A549 (cell line): Measurements from ENCODE around the gene FBLN5. TPM values are rescaled to one million over a fixed set of nuclear protein-coding genes. Genes with fewer than 3 reads are reported as not detected.

Experiments
- ATAC-seq, 2 experiments: fragments of 200-7000 bp in 1 of 2; fragments of >200 bp in 1 of 2; cut with Nextera tagmentation in 1 of 2; cut with Tn5 transposase in 1 of 2; 3 replicates each; pipeline versions ENCODE4 v1.8.0 to v1.9.1; 2018 to 2020; ENCODE audit warnings: mild to moderate bottlenecking in 1 of 2, moderate library complexity in 1 of 2
- CTCF ChIA-PET: fragments of 300-600 bp; sonication (Branson Sonifier 250); formaldehyde crosslinking; extraction: SDS; loops from one replicate; lab custom pipeline; 2021; ENCODE audit warnings: antibody characterized with exemption, inconsistent platforms; lab: Yijun Ruan, JAX
- POLR2A ChIA-PET: fragments of 350-600 bp; formaldehyde crosslinking; extraction: SDS; loops from one replicate; lab custom pipeline; 2021; ENCODE audit warnings: antibody characterized with exemption, inconsistent platforms; lab: Yijun Ruan, JAX
- DNase-seq, 2 experiments: peaks; one replicate each; pipeline versions ENCODE4 v3.0.0 to v3.0.0-alpha.2; 2011 to 2016; ENCODE audit warnings: low read depth in 1 of 2, low spot score in 1 of 2
- FAIRE-seq: peaks from 2 replicates; lab custom pipeline; 2011; peaks lifted over from hg19 to GRCh38; lab: Jason Lieb, UNC
- H3K27ac ChIP-seq, 2 experiments: fragments of >200 bp; sonication (Bioruptor Twin); formaldehyde crosslinking; 3 replicates each; pipeline ENCODE4 v1.5.1; 2016 to 2017
- H3K4me1 ChIP-seq: fragments of >200 bp; sonication (Bioruptor Twin); formaldehyde crosslinking; 3 replicates; pipeline ENCODE4 v1.6.1; 2016
- H3K4me2 ChIP-seq: fragments of >200 bp; sonication (Bioruptor Twin); formaldehyde crosslinking; 3 replicates; pipeline ENCODE4 v1.6.1; 2016
- H3K4me3 ChIP-seq: fragments of >200 bp; sonication (Bioruptor Twin); formaldehyde crosslinking; 3 replicates; pipeline ENCODE4 v1.5.1; 2016
- H3K9me3 ChIP-seq: fragments of >200 bp; sonication (Bioruptor Twin); formaldehyde crosslinking; 3 replicates; pipeline ENCODE4 v1.6.1; 2016
- CBX2 ChIP-seq: fragments of 200-600 bp; sonication (generic); IDR thresholded peaks from 2 replicates; pipeline ENCODE4 v1.6.1; 2016; ENCODE audit warnings: low read depth, mild to moderate bottlenecking, borderline replicate concordance
- CBX8 ChIP-seq: fragments of 200-600 bp; sonication (generic); IDR thresholded peaks from 2 replicates; pipeline ENCODE4 v1.6.1; 2016
- CHD4 ChIP-seq: fragments of 200-600 bp; sonication (generic); IDR thresholded peaks from 2 replicates; pipeline ENCODE4 v1.6.1; 2016; ENCODE audit warnings: antibody characterized with exemption, mild to moderate bottlenecking, borderline replicate concordance
- CTCF ChIP-seq: fragments of >200 bp; sonication (Bioruptor Twin); formaldehyde crosslinking; IDR thresholded peaks from 3 replicates; pipeline ENCODE4 v1.5.1; 2016
- E2F6 ChIP-seq: IDR thresholded peaks from 2 replicates; pipeline ENCODE4 v1.6.1; 2012; ENCODE audit warnings: low read depth, borderline replicate concordance
- EP300 ChIP-seq, 2 experiments: fragments of >200 bp; sonication (Bioruptor Twin); formaldehyde crosslinking; IDR thresholded peaks; 2 replicates in 1 of 2; 3 replicates in 1 of 2; pipeline ENCODE4 v1.6.1; 2016 to 2017
- FOSL2 ChIP-seq, 2 experiments: fragments of 450-650 bp in 1 of 2; fragments of >200 bp in 1 of 2; sonication (Bioruptor Twin) in 1 of 2; formaldehyde crosslinking; IDR thresholded peaks; 2 replicates each; pipeline versions ENCODE4 v1.5.0 to v1.6.1; 2016 to 2020; ENCODE audit warnings: mild to moderate bottlenecking in 1 of 2, moderate library complexity in 1 of 2
- HDAC2 ChIP-seq: fragments of 200-600 bp; sonication (generic); IDR thresholded peaks from 2 replicates; pipeline ENCODE4 v1.6.1; 2016
- HMGXB4 ChIP-seq: fragments of 250-450 bp; sonication (Bioruptor Pico); IDR thresholded peaks from 2 replicates; pipeline ENCODE4 v1.5.0; 2021; ENCODE audit warnings: mild to moderate bottlenecking, moderate library complexity, borderline replicate concordance
- HOXA7 ChIP-seq: fragments of 250-450 bp; sonication (Bioruptor Pico); IDR thresholded peaks from 2 replicates; pipeline ENCODE4 v1.5.0; 2020; ENCODE audit warnings: mild to moderate bottlenecking, moderate library complexity
- HOXB13 ChIP-seq: fragments of 250-450 bp; sonication (Bioruptor Pico); IDR thresholded peaks from 2 replicates; pipeline ENCODE4 v1.5.0; 2020; ENCODE audit warnings: low read depth, mild to moderate bottlenecking, moderate library complexity
- MAZ ChIP-seq: fragments of 150-350 bp; IDR thresholded peaks from 2 replicates; pipeline ENCODE4 v1.6.1; 2014; ENCODE audit warnings: antibody characterized with exemption, low read depth, low read length, borderline replicate concordance
- MYC ChIP-seq: IDR thresholded peaks from 2 replicates; pipeline ENCODE4 v1.6.1; 2012; ENCODE audit warnings: mild to moderate bottlenecking, inconsistent platforms, low read length, improper control_type of control experiment, borderline replicate concordance
- NFE2L2 ChIP-seq: fragments of 150-350 bp; conservative IDR thresholded peaks from 2 replicates; pipeline ENCODE4 v1.6.1; 2014; ENCODE audit warnings: low read length
- POLR2AphosphoS2 ChIP-seq: conservative IDR thresholded peaks from 2 replicates; pipeline ENCODE4 v1.6.1; 2012; ENCODE audit warnings: low read length, improper control_type of control experiment, inconsistent platforms
- RARB ChIP-seq: fragments of 250-450 bp; sonication (Bioruptor Pico); IDR thresholded peaks from 2 replicates; pipeline ENCODE4 v1.8.0; 2021; ENCODE audit warnings: mild to moderate bottlenecking, moderate library complexity
- RFX5 ChIP-seq: fragments of 450-650 bp; IDR thresholded peaks from 2 replicates; pipeline ENCODE4 v1.7.1; 2014; ENCODE audit warnings: antibody characterized with exemption, mild to moderate bottlenecking, moderate library complexity
- TFCP2L1 ChIP-seq: fragments of 250-450 bp; sonication (Bioruptor Pico); IDR thresholded peaks from 2 replicates; pipeline ENCODE4 v1.5.0; 2021; ENCODE audit warnings: mild to moderate bottlenecking
- USF2 ChIP-seq: fragments of 450-650 bp; IDR thresholded peaks from 2 replicates; pipeline ENCODE4 v1.6.1; 2014; ENCODE audit warnings: antibody characterized with exemption
- WGBS: methylation state at CpG from one replicate; pipeline ENCODE4 v1.1.6; 2017; ENCODE audit errors: missing lambda C conversion rate; 5-methylcytosine and 5-hydroxymethylcytosine counted together
- polyA plus RNA-seq, 4 experiments: library from polyadenylated mRNA; depleted of rRNA in 3 of 4; stranded (reverse); fragments of >200 nt; fragmentation: RNase III in 1 of 4; extraction: RNeasy Plus Mini Kit Qiagen cat#74134 plus additional on column Dnase treatment in 1 of 4; gene quantifications; 2 replicates in 3 of 4; 3 replicates in 1 of 4; pipeline ENCODE4 v1.2.3, GENCODE V29; 2011 to 2017
- TF ChIP-seq, protein P1 (sequence below): fragments of 200-600 bp; sonication (generic); IDR thresholded peaks from 2 replicates; pipeline ENCODE4 v1.6.1; 2016; ENCODE audit warnings: antibody characterized with exemption, mild to moderate bottlenecking, moderate library complexity

FBLN5 gene
- polyA plus RNA-seq, 2 of the 4 experiments (the other 2 are of a cell fraction) = 0.88 to 1.3 TPM

- Histone ChIP-seq H3K27ac (no peak overlapping the region), H3K4me3 (no peak overlapping the region), H3K4me1 (no peaks in the 10 kb centered on the region), H3K9me3 (no peaks in the 10 kb centered on the region), H3K4me2 (no peak overlapping the region)
- TF ChIP-seq EP300 (IDR thresholded peaks at IDR 0.05) = no peak
- TF ChIP-seq, protein P1, sequence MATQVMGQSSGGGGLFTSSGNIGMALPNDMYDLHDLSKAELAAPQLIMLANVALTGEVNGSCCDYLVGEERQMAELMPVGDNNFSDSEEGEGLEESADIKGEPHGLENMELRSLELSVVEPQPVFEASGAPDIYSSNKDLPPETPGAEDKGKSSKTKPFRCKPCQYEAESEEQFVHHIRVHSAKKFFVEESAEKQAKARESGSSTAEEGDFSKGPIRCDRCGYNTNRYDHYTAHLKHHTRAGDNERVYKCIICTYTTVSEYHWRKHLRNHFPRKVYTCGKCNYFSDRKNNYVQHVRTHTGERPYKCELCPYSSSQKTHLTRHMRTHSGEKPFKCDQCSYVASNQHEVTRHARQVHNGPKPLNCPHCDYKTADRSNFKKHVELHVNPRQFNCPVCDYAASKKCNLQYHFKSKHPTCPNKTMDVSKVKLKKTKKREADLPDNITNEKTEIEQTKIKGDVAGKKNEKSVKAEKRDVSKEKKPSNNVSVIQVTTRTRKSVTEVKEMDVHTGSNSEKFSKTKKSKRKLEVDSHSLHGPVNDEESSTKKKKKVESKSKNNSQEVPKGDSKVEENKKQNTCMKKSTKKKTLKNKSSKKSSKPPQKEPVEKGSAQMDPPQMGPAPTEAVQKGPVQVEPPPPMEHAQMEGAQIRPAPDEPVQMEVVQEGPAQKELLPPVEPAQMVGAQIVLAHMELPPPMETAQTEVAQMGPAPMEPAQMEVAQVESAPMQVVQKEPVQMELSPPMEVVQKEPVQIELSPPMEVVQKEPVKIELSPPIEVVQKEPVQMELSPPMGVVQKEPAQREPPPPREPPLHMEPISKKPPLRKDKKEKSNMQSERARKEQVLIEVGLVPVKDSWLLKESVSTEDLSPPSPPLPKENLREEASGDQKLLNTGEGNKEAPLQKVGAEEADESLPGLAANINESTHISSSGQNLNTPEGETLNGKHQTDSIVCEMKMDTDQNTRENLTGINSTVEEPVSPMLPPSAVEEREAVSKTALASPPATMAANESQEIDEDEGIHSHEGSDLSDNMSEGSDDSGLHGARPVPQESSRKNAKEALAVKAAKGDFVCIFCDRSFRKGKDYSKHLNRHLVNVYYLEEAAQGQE = no peak
- TF ChIP-seq TFCP2L1 = no peak
- TF ChIP-seq CTCF = no peak
- TF ChIP-seq POLR2AphosphoS2 = no peak
- no peak for TF ChIP-seq RARB (CRISPR knock-in tag)
- no peak for TF ChIP-seq USF2
- TF ChIP-seq CBX8 = no peak
- TF ChIP-seq MYC = no peak
- no peak for TF ChIP-seq E2F6
- no peak for TF ChIP-seq HMGXB4
- no peak for TF ChIP-seq HDAC2
- TF ChIP-seq MAZ = no peak
- no peak for TF ChIP-seq FOSL2 (IDR thresholded peaks at IDR 0.05)
- TF ChIP-seq FOSL2 (CRISPR knock-in tag; IDR thresholded peaks at IDR 0.05) = no peak
- TF ChIP-seq NFE2L2 = no peak
- TF ChIP-seq RFX5 = no peak
- DNase-seq (no peak), FAIRE-seq (peak; percentile 32), ATAC-seq (no peak)
- ChIA-PET CTCF (no interaction called here), POLR2A (no interaction called here)
- WGBS = 72% methylated on average over 3 of the region's 3 CpGs
Observed at GRCh38 chr14:91830777-91831176, 116.7 kb downstream of the FBLN5 start.

GRCh38 chr14:91829511-91829910 lies 118.0 kb downstream of the FBLN5 start:
- 36% methylated on average over 2 of the region's 2 CpGs for WGBS
- ATAC-seq (no peak), DNase-seq (no peak), FAIRE-seq (no peak)
- Histone ChIP-seq H3K27ac (no peak overlapping the region), H3K4me1 (no peaks in the 10 kb centered on the region), H3K4me2 (no peak overlapping the region), H3K9me3 (no peaks in the 10 kb centered on the region), H3K4me3 (no peak overlapping the region)
- ChIA-PET POLR2A (no interaction called here), CTCF (interaction anchor here (1.1 kb wide), 1 partner anchor 17 kb away, joined by 4 read pairs; no protein-coding TSS in a partner anchor)
- TF ChIP-seq CHD4 = no peak
- no peak for TF ChIP-seq RARB (CRISPR knock-in tag)
- no peak for TF ChIP-seq CBX2
- TF ChIP-seq E2F6 = no peak
- TF ChIP-seq HOXB13 (CRISPR knock-in tag) = no peak
- TF ChIP-seq HOXA7 (CRISPR knock-in tag) = no peak
